ENCODE data around the gene CD244.

Gene CD244

GRCh38 chr1:160797271-160797709 is 65.4 kb downstream of the CD244 start:
- H3K23ac ChIP-seq (ENCODE audit: low read length in 2 of 2): no peak overlapping the region
- H3K4me2 ChIP-seq (ENCODE audit: low read length, poor library complexity, severe bottlenecking): no peak overlapping the region
- H3K36me3 ChIP-seq (ENCODE audit: control insufficient read depth in 1 of 2, insufficient read depth in 2 of 2, low read depth in 1 of 2, low read length in 2 of 2): no peaks in the 10 kb centered on the region
- H3K4me3 ChIP-seq (ENCODE audit: insufficient read depth in 1 of 2, low read depth in 1 of 2, low read length in 2 of 2): no peak overlapping the region
- H3K18ac ChIP-seq (ENCODE audit: low read depth in 1 of 2, low read length in 2 of 2): no peak overlapping the region
- 95% methylated on average over 1 of the region's 3 CpGs for WGBS
- H3K27ac ChIP-seq (ENCODE audit: low read length, poor library complexity, severe bottlenecking): no peak overlapping the region
- H2BK12ac ChIP-seq (ENCODE audit: low read length in 2 of 2): no peak overlapping the region
- H3K9ac ChIP-seq (ENCODE audit: low read length): no peak overlapping the region
- H3K4me1 ChIP-seq (ENCODE audit: control insufficient read depth, insufficient read depth, low read depth, low read length): no peaks in the 10 kb centered on the region
- H4K8ac ChIP-seq (ENCODE audit: low read length): no peak overlapping the region
- H2BK15ac ChIP-seq (ENCODE audit: low read depth, poor library complexity, severe bottlenecking): no peak overlapping the region
- H3K79me1 ChIP-seq (replicated peaks; ENCODE audit: low read length, poor library complexity, severe bottlenecking): no peaks in the 10 kb centered on the region
- no peak for DNase-seq
- no peak overlapping the region for H2BK5ac ChIP-seq (ENCODE audit: low read depth, low read length, poor library complexity, severe bottlenecking)
- no peaks in the 10 kb centered on the region for H3K27me3 ChIP-seq (ENCODE audit: control insufficient read depth in 1 of 2, insufficient read depth in 1 of 2, low read length in 2 of 2)
- no peak overlapping the region for H3K4ac ChIP-seq (ENCODE audit: low read depth in 1 of 2, low read length in 2 of 2)
- H2BK120ac ChIP-seq (ENCODE audit: low read depth, low read length): no peak overlapping the region
- H3K14ac ChIP-seq (ENCODE audit: low read length in 2 of 2): no peak overlapping the region
- no peak overlapping the region for H2AFZ ChIP-seq (ENCODE audit: low read depth, low read length)
- H4K91ac ChIP-seq (ENCODE audit: low read length): no peak overlapping the region
- no peak overlapping the region for H2AK5ac ChIP-seq (ENCODE audit: low read length, severe bottlenecking)
- H3K9me3 ChIP-seq (ENCODE audit: control insufficient read depth, low read length): no peaks in the 10 kb centered on the region

DNA sequence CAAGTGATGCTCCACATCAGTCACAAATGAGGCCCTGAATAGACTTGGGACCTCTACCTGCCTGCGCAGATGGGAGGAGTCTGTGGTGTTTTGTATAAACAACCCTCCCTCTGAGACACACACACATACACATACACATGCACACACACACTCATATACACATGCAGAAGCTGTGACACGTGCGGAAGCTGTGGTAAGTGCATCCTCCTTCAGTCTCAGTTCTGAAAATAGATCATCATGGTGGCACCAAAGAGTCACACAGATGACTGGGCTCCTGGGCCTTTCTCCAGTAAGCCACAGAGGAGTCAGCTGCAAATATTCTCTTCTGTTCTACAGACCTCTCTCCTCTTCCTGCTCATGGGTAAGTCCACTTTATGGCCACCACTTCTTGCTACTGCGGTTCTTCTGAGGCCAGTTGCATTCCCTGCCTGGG is 66.7 kb downstream of the CD244 start, which contains the start of gene LY9:
Gene LY9, plus strand, starts transcription at position 224 of the 433 bp plus-strand sequence. Its CDS starts 14 bp downstream, at position 238.
- no peaks in the 10 kb centered on the region for H3K27me3 ChIP-seq (ENCODE audit: control insufficient read depth in 1 of 2, insufficient read depth in 1 of 2, low read length in 2 of 2)
- H3K9ac ChIP-seq (ENCODE audit: low read length): no peak within 1 kb of the TSS
- WGBS: 94% methylated on average over 4 of the region's 4 CpGs
- no peaks in the 10 kb centered on the region for H3K36me3 ChIP-seq (ENCODE audit: control insufficient read depth in 1 of 2, insufficient read depth in 2 of 2, low read depth in 1 of 2, low read length in 2 of 2)
- H2BK120ac ChIP-seq (ENCODE audit: low read depth, low read length): no peak within 1 kb of the TSS
- H4K8ac ChIP-seq (ENCODE audit: low read length): no peak within 1 kb of the TSS
- no peak within 1 kb of the TSS for H4K91ac ChIP-seq (ENCODE audit: low read length)
- H2BK12ac ChIP-seq (ENCODE audit: low read length in 2 of 2): no peak within 1 kb of the TSS
- H3K27ac ChIP-seq (ENCODE audit: low read length, poor library complexity, severe bottlenecking): no peak within 1 kb of the TSS
- H3K4me1 ChIP-seq (ENCODE audit: control insufficient read depth, insufficient read depth, low read depth, low read length): no peaks in the 10 kb centered on the region
- H3K14ac ChIP-seq (ENCODE audit: low read length in 2 of 2): no peak within 1 kb of the TSS
- no peak within 1 kb of the TSS for H2BK15ac ChIP-seq (ENCODE audit: low read depth, poor library complexity, severe bottlenecking)
- no peak within 1 kb of the TSS for H3K4me2 ChIP-seq (ENCODE audit: low read length, poor library complexity, severe bottlenecking)
- H3K79me1 ChIP-seq (replicated peaks; ENCODE audit: low read length, poor library complexity, severe bottlenecking): no peaks in the 10 kb centered on the region
- H3K4ac ChIP-seq (ENCODE audit: low read depth in 1 of 2, low read length in 2 of 2): no peak within 1 kb of the TSS
- no peak within 1 kb of the TSS for H3K23ac ChIP-seq (ENCODE audit: low read length in 2 of 2)
- H2AFZ ChIP-seq (ENCODE audit: low read depth, low read length): no peak within 1 kb of the TSS
- H3K18ac ChIP-seq (ENCODE audit: low read depth in 1 of 2, low read length in 2 of 2): no peak within 1 kb of the TSS
- no peak within 1 kb of the TSS for H2AK5ac ChIP-seq (ENCODE audit: low read length, severe bottlenecking)
- no peaks in the 10 kb centered on the region for H3K9me3 ChIP-seq (ENCODE audit: control insufficient read depth, low read length)
- no peak for DNase-seq
- no peak within 1 kb of the TSS for H2BK5ac ChIP-seq (ENCODE audit: low read depth, low read length, poor library complexity, severe bottlenecking)
- no peak within 1 kb of the TSS for H3K4me3 ChIP-seq (ENCODE audit: insufficient read depth in 1 of 2, low read depth in 1 of 2, low read length in 2 of 2)

GRCh38 chr1:160794376-160794775 is 68.3 kb downstream of the CD244 start:
- H3K14ac ChIP-seq (ENCODE audit: low read length in 2 of 2): no peak overlapping the region

GRCh38 chr1:160789702-160790611 is 72.7 kb downstream of the CD244 start:
- Histone ChIP-seq H3K27ac (ENCODE audit: low read length, poor library complexity, severe bottlenecking) (no peak overlapping the region), H3K79me1 (replicated peaks; ENCODE audit: low read length, poor library complexity, severe bottlenecking) (no peaks in the 10 kb centered on the region), H2BK12ac (ENCODE audit: low read length in 2 of 2) (no peak overlapping the region), H4K91ac (ENCODE audit: low read length) (no peak overlapping the region), H3K4ac (ENCODE audit: low read depth in 1 of 2, low read length in 2 of 2) (no peak overlapping the region), H3K18ac (ENCODE audit: low read depth in 1 of 2, low read length in 2 of 2) (no peak overlapping the region), H2AK5ac (ENCODE audit: low read length, severe bottlenecking) (no peak overlapping the region), H3K9me3 (ENCODE audit: control insufficient read depth, low read length) (peaks cover 4% of the 10 kb centered on the region), H3K4me2 (ENCODE audit: low read length, poor library complexity, severe bottlenecking) (no peak overlapping the region), H3K23ac (ENCODE audit: low read length in 2 of 2) (no peak overlapping the region), H3K14ac (ENCODE audit: low read length in 2 of 2) (no peak overlapping the region), H2BK5ac (ENCODE audit: low read depth, low read length, poor library complexity, severe bottlenecking) (no peak overlapping the region), H3K9ac (ENCODE audit: low read length) (no peak overlapping the region), H2BK120ac (ENCODE audit: low read depth, low read length) (no peak overlapping the region), H4K8ac (ENCODE audit: low read length) (no peak overlapping the region), H3K4me3 (ENCODE audit: insufficient read depth in 1 of 2, low read depth in 1 of 2, low read length in 2 of 2) (no peak overlapping the region), H3K27me3 (ENCODE audit: control insufficient read depth in 1 of 2, insufficient read depth in 1 of 2, low read length in 2 of 2) (no peaks in the 10 kb centered on the region), H2BK15ac (ENCODE audit: low read depth, poor library complexity, severe bottlenecking) (no peak overlapping the region), H3K4me1 (ENCODE audit: control insufficient read depth, insufficient read depth, low read depth, low read length) (no peaks in the 10 kb centered on the region), H2AFZ (ENCODE audit: low read depth, low read length) (no peak overlapping the region), H3K36me3 (ENCODE audit: control insufficient read depth in 1 of 2, insufficient read depth in 2 of 2, low read depth in 1 of 2, low read length in 2 of 2) (no peaks in the 10 kb centered on the region)
- WGBS: 89% methylated on average over 13 of the region's 13 CpGs
- no peak for DNase-seq

More at GRCh38 chr1:160794376-160794775, 68.3 kb downstream of the CD244 start:
- no peak overlapping the region for H3K27ac ChIP-seq (ENCODE audit: low read length, poor library complexity, severe bottlenecking)
- H3K18ac ChIP-seq (ENCODE audit: low read depth in 1 of 2, low read length in 2 of 2): no peak overlapping the region
- no peaks in the 10 kb centered on the region for H3K4me1 ChIP-seq (ENCODE audit: control insufficient read depth, insufficient read depth, low read depth, low read length)
- H3K79me1 ChIP-seq (replicated peaks; ENCODE audit: low read length, poor library complexity, severe bottlenecking): no peaks in the 10 kb centered on the region
- H4K8ac ChIP-seq (ENCODE audit: low read length): no peak overlapping the region
- no peak overlapping the region for H2BK120ac ChIP-seq (ENCODE audit: low read depth, low read length)
- H3K23ac ChIP-seq (ENCODE audit: low read length in 2 of 2): no peak overlapping the region
- no peak overlapping the region for H2BK12ac ChIP-seq (ENCODE audit: low read length in 2 of 2)
- WGBS: 38% methylated on average over 3 of the region's 3 CpGs
- H3K4me2 ChIP-seq (ENCODE audit: low read length, poor library complexity, severe bottlenecking): no peak overlapping the region
- no peak overlapping the region for H3K4me3 ChIP-seq (ENCODE audit: insufficient read depth in 1 of 2, low read depth in 1 of 2, low read length in 2 of 2)
- no peak overlapping the region for H2BK15ac ChIP-seq (ENCODE audit: low read depth, poor library complexity, severe bottlenecking)
- H2BK5ac ChIP-seq (ENCODE audit: low read depth, low read length, poor library complexity, severe bottlenecking): no peak overlapping the region
- H3K9ac ChIP-seq (ENCODE audit: low read length): no peak overlapping the region
- H3K36me3 ChIP-seq (ENCODE audit: control insufficient read depth in 1 of 2, insufficient read depth in 2 of 2, low read depth in 1 of 2, low read length in 2 of 2): no peaks in the 10 kb centered on the region
- no peak overlapping the region for H4K91ac ChIP-seq (ENCODE audit: low read length)
- H3K9me3 ChIP-seq (ENCODE audit: control insufficient read depth, low read length): peaks cover 4% of the 10 kb centered on the region
- H3K4ac ChIP-seq (ENCODE audit: low read depth in 1 of 2, low read length in 2 of 2): no peak overlapping the region
- DNase-seq: no peak
- no peaks in the 10 kb centered on the region for H3K27me3 ChIP-seq (ENCODE audit: control insufficient read depth in 1 of 2, insufficient read depth in 1 of 2, low read length in 2 of 2)
- no peak overlapping the region for H2AFZ ChIP-seq (ENCODE audit: low read depth, low read length)
- no peak overlapping the region for H2AK5ac ChIP-seq (ENCODE audit: low read length, severe bottlenecking)

Data from mesenchymal stem cell (in vitro differentiated cells and primary cell).